NT2/D1 (cell line): Measurements from ENCODE around the gene HAP1.

Source experiments
- DNase-seq: peaks from one replicate; pipeline ENCODE4 v3.0.0-alpha.2; 2011; ENCODE audit warnings: low read depth, low spot score
- H3K27me3 ChIP-seq: 2 replicates; pipeline ENCODE4 v1.6.0; 2011; ENCODE audit warnings: mild to moderate bottlenecking; ENCODE audit not compliant: insufficient read length, insufficient read depth
- H3K36me3 ChIP-seq: 2 replicates; pipeline ENCODE4 v1.6.1; 2011; ENCODE audit warnings: mild to moderate bottlenecking, low read length, mixed read lengths; ENCODE audit not compliant: insufficient read depth, insufficient read length
- H3K4me1 ChIP-seq: 2 replicates; pipeline ENCODE4 v1.5.1; 2011; ENCODE audit not compliant: insufficient read depth, insufficient read length
- H3K4me3 ChIP-seq: 2 replicates; pipeline ENCODE4 v1.5.1; 2011; ENCODE audit warnings: low read depth; ENCODE audit not compliant: insufficient read length
- H3K9ac ChIP-seq: 2 replicates; pipeline ENCODE4 v1.6.0; 2011; ENCODE audit warnings: low read depth; ENCODE audit not compliant: insufficient read length
- H3K9me3 ChIP-seq: 2 replicates; pipeline ENCODE4 v1.5.1; 2011; ENCODE audit warnings: mild to moderate bottlenecking, low read length; ENCODE audit not compliant: insufficient read depth
- SUZ12 ChIP-seq: IDR thresholded peaks from 2 replicates; pipeline ENCODE4 v1.6.1; 2011; ENCODE audit not compliant: insufficient read length, insufficient read depth; ENCODE audit errors: extremely low read depth
- YY1 ChIP-seq: IDR thresholded peaks from 2 replicates; pipeline ENCODE4 v1.6.1; 2011; ENCODE audit not compliant: insufficient read length, insufficient read depth
- ZNF274 ChIP-seq: IDR thresholded peaks from 2 replicates; pipeline ENCODE4 v1.6.1; 2011; ENCODE audit warnings: mild to moderate bottlenecking, low read depth, low read length

Gene HAP1

DNA sequence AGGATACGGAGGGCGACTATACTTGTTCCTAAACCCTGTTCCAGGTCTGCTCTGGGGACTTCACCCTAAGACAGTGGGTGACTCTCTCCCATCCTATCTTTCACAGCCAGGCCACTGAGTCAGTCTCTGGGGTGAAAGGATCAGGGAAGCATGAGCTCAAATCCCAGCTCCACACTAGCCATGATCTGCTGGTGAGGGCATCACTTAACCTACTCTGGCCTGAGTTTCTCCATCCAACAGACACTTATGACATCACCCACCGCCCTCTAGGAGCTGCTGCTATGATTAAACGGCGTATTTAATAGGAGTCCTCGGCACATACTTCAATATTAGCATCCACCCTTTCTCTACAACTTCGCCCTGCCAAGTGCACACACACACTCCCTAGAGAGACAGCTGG, 12.2 kb downstream of the HAP1 start:
- Histone ChIP-seq H3K9ac (peak overlapping the region; percentile 17), H3K36me3 (no peaks in the 10 kb centered on the region), H3K9me3 (no peaks in the 10 kb centered on the region), H3K4me3 (no peak overlapping the region), H3K4me1 (peaks cover 8% of the 10 kb centered on the region), H3K27me3 (peaks cover 6% of the 10 kb centered on the region)
- TF ChIP-seq ZNF274 (no peak), SUZ12 (no peak), YY1 (no peak)
- DNase-seq: no peak

DNA sequence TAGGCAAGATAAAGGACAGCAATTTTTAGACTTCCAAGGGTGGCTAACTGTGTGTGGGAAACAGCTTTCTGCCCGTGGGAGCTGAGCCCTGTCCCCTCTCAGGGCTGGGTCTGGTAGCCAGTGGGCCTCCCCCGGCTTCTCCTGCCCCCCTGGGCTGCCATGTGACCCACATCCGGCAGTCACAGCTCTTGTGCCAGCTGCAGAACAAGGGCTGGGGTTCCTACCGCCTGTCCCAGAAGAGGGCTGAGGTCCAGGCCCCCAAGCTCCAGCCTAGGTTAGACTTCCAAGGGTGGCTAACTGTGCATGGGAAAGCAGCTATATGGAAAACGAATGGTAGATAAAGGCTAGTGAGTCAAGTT, 16.2 kb downstream of the HAP1 start:
- Histone ChIP-seq H3K9me3 (no peaks in the 10 kb centered on the region), H3K4me3 (no peak overlapping the region), H3K27me3 (peaks cover 34% of the 10 kb centered on the region), H3K36me3 (no peaks in the 10 kb centered on the region), H3K4me1 (peaks cover 6% of the 10 kb centered on the region), H3K9ac (no peak overlapping the region)
- TF ChIP-seq SUZ12 (no peak), ZNF274 (no peak), YY1 (no peak)
- no peak for DNase-seq

- no peak overlapping the region for H3K4me3 ChIP-seq
- DNase-seq: no peak
- peaks cover 40% of the 10 kb centered on the region for H3K27me3 ChIP-seq
Measured at GRCh38 chr17:41717408-41718286, 16.8 kb downstream of the HAP1 start.

GRCh38 chr17:41711669-41712400, 22.6 kb downstream of the HAP1 start, which contains the start of gene GAST:
Gene GAST (plus strand): TSS chr17:41712331. CDS start chr17:41715437, 3,106 bp downstream.
- Histone ChIP-seq H3K27me3 (peaks cover 89% of the 10 kb centered on the region), H3K9ac (no peak within 1 kb of the TSS), H3K4me3 (no peak within 1 kb of the TSS), H3K9me3 (peaks cover 10% of the 10 kb centered on the region), H3K4me1 (peaks cover 5% of the 10 kb centered on the region), H3K36me3 (no peaks in the 10 kb centered on the region)
- TF ChIP-seq SUZ12: no peak
- DNase-seq: no peak

More at GRCh38 chr17:41717408-41718286, 16.8 kb downstream of the HAP1 start:
- no peak for TF ChIP-seq YY1
- Histone ChIP-seq H3K36me3 (no peaks in the 10 kb centered on the region), H3K9me3 (no peaks in the 10 kb centered on the region), H3K9ac (no peak overlapping the region), H3K4me1 (peaks cover 6% of the 10 kb centered on the region)

- TF ChIP-seq YY1 (no peak), SUZ12 (no peak), ZNF274 (no peak)
- H3K4me3 ChIP-seq: no peak overlapping the region
- no peak for DNase-seq
- H3K27me3 ChIP-seq: peaks cover 92% of the 10 kb centered on the region
- peaks cover 10% of the 10 kb centered on the region for H3K9me3 ChIP-seq
- H3K36me3 ChIP-seq: no peaks in the 10 kb centered on the region
- H3K9ac ChIP-seq: no peak overlapping the region
- peaks cover 14% of the 10 kb centered on the region for H3K4me1 ChIP-seq
Measured at GRCh38 chr17:41710472-41711090, 23.9 kb downstream of the HAP1 start.

DNA sequence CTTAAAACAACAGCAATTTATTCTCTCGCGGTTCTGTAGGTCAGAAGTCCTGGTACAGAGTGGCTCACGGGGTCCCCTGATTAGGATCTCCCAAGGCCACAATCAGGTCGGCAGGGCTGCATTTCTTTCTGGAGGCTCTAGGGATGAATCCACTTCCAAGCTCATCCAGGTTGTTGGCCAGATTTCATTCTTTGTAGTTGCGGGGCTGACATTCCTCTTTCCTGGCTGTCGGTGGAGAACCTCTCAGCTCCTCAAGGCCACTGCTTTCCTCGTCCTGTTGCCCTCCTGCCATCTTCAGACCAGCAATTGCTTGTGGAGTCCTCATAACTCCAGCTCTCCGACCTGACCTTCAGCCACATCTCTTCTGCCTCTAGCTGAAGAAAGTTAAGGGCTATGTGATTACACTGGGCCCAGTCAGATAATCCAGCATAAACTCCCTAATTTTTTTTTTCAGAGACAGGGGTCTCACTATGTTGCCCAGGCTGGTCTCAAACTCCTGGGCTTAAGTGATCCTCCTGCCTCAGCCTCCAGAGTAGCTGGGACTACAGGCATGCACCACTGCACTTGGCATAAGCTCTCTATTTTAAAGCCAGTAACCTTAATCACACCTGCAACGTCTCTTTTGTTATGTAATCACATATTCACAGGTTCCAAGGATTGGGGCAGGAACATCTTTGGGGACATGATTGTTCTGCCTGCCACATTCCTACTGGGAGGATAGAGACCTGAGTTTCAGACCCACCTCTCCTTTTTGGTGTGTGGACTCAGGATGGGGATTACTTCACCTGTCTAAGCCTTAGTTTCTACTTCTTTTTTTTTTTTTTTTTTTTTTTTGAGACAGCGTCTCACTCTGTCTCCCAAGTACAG, 26.4 kb downstream of the HAP1 start:
- no peak overlapping the region for H3K9ac ChIP-seq
- H3K36me3 ChIP-seq: no peaks in the 10 kb centered on the region
- peaks cover 18% of the 10 kb centered on the region for H3K4me1 ChIP-seq
- H3K4me3 ChIP-seq: no peak overlapping the region
- H3K27me3 ChIP-seq: peaks cover 88% of the 10 kb centered on the region
- H3K9me3 ChIP-seq: peaks cover 10% of the 10 kb centered on the region
- no peak for DNase-seq
- no peak for TF ChIP-seq YY1
- no peak for TF ChIP-seq SUZ12
- TF ChIP-seq ZNF274: no peak
